Fibroblast of skin of scalp (primary cell): Measurements from ENCODE around the gene CLASP1.
"Not testable (repeated sequence)": the region's sequence is repeated elsewhere in the genome, so short reads cannot be mapped to it uniquely, and the experiment has no call there.

Source experiments
- DNase-seq: peaks from one replicate; pipeline ENCODE4 v3.0.0-alpha.2; 2013

The CLASP1 gene

GRCh38 chr2:121659933-121660332, 10.7 kb upstream of the CLASP1 start:
- no peak for DNase-seq

- DNase-seq: not testable (repeated sequence)
These were observed 9.1 kb upstream of the CLASP1 start for GRCh38 chr2:121658393-121658792.

DNA sequence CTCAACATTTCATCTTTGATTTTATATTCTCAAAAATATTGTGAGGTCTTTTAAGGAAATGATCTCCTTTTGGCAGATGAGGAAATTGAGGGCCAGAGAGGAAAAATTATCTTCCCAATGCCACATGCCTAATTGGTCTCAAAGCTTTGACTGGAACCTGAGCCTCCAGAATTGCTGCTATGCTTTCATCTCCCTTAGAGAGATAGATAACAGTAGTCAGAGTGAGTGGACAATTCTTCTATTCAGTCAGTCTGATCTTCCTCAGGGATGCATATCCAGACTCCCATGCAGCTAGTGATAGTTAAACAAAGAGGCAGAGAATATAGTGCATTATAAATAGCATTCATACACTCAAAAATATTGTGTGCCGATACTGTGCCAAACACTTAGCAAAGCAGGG, 3.8 kb upstream of the CLASP1 start:
- no peak for DNase-seq

- no peak for DNase-seq
These were observed 1.2 kb upstream of the CLASP1 start for GRCh38 chr2:121650315-121650930.

DNA sequence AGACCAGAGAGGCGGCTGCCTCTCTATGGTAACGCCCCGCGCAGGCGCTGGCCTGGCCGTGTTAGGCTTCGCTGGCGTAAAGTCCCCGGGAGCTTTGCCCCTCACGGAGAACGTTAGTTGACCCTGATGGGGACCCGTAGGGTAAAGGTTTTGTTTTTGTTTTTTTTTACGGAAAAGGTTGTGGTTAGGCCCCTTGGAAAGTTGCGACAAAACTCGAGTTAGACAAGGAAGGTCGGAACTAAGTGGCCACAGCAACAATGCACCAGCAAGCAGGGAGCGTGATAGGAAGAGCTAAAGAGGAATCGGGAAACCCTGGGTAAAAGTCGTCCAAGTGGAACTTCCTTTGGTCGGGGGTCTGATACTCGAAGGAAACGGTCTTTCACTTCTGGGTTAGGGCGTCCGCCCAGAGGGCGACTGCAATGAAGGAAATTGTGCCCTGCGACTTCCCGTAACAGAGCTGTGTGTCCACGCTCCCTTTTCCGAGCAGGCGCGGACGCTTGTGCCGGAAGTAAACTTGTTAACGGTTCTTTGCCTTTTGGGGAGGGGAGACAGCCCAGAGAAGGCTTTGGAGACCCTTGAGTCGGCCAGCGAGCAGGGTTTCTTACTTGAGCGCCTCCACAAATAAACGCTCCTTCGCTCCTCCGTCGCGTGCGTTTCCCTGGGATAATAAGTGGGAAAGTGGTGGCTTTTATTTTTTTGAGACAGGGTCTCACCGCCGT, 493 bp upstream of the CLASP1 start:
- DNase-seq: peak; percentile 99

DNA sequence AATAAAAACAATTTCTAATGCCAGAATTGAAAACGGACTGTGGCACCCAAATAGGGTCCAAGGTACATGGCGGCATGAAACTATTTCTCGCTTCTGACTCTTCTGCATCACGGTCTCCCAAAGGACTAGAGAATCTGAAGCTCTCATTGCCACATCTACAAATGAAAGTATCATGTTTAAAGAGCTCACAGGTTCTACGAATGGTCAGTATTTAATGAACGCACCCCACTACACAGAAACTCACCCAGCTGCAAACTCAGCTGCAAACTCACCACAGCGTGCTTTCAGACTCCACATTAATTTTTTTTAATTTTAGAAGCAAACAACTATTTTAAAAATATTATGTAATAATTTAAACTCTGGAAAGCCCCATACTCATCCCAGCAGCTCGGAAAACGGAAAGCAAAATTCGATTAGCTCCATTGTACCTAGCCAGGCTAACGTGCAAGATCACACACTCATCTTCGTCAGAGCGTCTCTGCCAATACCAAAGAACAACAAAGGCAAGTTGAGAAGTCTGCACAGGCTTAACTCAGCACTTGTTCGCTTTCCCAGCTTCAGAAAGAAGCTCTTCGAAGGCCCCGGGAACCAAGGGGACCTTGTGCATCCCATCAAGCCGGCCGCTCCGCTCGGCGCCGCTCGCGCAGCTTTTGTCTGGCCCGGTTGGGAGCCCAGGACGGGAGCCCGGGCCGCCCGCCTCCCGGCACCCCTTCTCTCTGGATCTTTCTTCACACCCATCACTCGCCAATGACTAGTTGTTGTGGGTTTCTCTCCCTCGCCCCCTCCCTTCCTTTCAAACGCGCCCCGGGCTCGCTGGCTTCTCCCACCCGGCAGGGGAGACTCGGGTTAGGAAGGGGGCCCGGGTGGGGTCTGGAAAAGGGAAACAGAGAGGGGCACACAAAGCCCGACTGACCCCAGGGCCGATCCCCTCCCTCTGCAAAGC, 785 bp downstream of the CLASP1 start:
- DNase-seq: peak; percentile 38

DNA sequence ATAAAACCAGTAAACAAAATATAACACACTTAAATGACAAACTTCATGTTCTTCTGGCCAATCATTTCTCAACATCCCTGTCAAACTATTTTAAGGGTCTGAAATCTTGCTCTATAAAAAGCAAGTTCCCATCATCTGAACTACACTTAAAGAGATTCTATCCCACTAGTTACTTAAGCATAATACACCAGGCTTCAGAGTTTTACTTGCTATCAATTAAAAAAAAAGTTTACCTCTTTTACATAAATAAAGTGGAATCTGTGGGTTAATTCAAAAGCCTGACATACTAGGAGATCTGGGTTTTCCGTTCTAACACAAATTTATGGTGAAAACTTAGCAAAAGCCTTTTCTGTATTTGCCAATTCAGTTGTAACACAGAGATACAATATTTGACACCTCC, 1.9 kb downstream of the CLASP1 start:
- DNase-seq: no peak

GRCh38 chr2:121644715-121645114, 4.5 kb downstream of the CLASP1 start:
- no peak for DNase-seq

GRCh38 chr2:121643877-121644276, 5.4 kb downstream of the CLASP1 start:
- DNase-seq: no peak

DNA sequence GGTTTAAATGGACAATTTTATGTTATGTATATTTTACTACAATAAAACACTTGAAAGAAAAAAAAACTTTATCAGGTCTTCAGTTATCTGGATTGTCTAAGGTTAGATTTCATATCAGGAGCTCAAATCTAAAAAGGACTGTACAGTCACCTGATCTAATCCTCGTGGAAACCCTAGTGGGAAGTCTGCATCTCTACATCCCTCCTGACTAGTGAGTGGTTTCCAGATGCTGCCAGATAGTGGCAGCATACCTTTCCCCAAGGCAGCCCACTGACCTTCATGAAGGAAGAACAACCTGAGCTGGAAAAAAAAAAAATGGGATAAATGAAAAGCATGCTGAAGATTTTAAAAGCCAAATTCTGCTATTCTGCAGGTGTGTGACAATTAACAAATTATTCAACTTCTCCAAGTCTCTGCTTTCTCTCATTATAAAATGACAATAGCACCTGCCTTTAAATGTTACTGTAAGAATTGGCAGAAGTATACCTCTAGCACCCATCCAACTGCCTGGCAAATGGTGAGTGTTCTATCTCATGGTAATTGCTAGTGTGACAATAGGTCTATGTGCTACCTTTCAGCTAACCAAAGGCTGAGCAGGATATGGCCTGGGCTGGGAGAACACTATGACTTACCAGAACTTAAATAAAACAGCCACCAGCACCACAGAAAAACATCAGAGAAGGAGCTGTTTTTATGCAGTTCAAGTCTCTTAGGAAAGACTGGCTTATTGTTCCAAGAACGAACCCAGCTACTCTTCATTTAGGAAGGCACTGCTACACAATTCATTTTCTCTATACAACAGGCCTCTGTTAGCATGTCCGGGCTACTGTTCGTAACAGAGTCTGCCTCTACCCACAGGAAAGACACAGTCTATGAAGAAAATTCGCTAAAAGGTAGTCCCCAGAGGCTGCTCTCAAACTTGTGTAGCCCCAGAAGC, 8.6 kb downstream of the CLASP1 start:
- no peak for DNase-seq

DNA sequence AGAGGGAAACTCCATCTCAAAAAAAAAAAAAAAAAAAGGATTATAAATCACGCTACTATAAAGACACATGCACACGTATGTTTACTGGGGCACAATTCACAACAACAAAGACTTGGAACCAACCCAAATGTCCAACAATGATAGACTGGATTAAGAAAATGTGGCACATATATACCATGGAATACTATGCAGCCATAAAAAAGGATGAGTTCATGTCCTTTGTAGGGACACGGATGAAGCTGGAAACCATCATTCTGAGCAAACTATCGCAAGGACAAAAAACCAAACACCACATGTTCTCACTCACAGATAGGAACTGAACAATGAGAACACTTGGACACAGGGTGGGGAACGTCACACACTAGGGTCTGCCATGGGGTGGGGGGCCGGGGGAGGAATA, 9.4 kb downstream of the CLASP1 start:
- not testable (repeated sequence) for DNase-seq

DNA sequence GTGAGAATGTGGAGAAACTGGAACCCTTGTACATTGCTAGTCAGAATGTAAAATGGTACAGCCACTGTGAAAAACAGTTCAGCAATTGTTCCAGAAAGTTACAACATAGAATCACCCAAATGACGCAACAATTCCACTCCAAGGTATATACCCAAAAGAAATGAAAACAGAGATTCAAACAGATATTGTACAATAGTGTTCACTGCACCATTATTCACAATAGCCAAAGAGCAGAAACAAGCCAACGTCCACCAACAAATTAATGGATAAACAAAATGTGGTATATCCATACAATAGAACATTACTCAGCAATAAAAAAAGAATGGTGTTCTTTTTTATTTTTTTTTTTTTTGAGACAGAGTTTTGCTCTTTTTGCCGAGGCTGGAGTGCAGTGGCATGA, 10.9 kb downstream of the CLASP1 start:
- no peak for DNase-seq

GRCh38 chr2:121635371-121635770, 13.9 kb downstream of the CLASP1 start:
- DNase-seq: peak; percentile 4

- peak; percentile 25 for DNase-seq
These were observed 14.6 kb downstream of the CLASP1 start for GRCh38 chr2:121634354-121635307.

- no peak for DNase-seq
These were observed 15.8 kb downstream of the CLASP1 start for GRCh38 chr2:121633463-121633862.

GRCh38 chr2:121627525-121628050, 21.7 kb downstream of the CLASP1 start:
- no peak for DNase-seq

- no peak for DNase-seq
These were observed 22.3 kb downstream of the CLASP1 start for GRCh38 chr2:121626777-121627524.

GRCh38 chr2:121625953-121626352, 23.3 kb downstream of the CLASP1 start:
- no peak for DNase-seq

DNA sequence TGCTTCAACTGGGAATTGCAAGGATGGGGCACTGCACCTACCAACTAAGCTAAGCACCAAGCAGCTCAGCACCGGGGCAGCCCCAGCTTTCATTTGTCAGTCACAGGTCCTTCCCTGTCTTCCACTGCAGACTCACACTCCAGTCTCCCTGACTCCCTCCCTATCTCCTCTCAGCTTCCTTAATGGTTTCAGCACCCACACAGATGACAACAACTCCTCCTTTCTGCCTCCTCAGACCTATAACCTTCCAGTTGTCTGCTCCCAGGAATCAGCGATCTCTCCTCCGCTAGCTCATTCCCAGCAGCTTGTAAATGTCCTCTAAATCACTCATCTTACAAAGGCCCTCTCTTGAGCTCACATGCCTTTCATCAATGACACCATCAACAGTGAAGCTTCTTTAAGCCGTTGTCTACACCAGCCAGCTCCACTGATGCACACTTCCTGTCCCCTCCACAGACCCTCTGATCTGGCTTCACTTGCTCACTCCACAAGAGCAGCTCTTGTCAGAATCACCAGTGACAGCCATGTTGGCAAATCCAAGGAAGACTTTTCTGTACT, 32.1 kb downstream of the CLASP1 start:
- no peak for DNase-seq

- DNase-seq: no peak
These were observed 35.5 kb downstream of the CLASP1 start for GRCh38 chr2:121613774-121614173.
